ENCODE results near the gene CDKN1A.
"Not testable (repeated sequence)": the region's sequence is repeated elsewhere in the genome, so short reads cannot be mapped to it uniquely, and the experiment has no call there.

The CDKN1A gene

DNA sequence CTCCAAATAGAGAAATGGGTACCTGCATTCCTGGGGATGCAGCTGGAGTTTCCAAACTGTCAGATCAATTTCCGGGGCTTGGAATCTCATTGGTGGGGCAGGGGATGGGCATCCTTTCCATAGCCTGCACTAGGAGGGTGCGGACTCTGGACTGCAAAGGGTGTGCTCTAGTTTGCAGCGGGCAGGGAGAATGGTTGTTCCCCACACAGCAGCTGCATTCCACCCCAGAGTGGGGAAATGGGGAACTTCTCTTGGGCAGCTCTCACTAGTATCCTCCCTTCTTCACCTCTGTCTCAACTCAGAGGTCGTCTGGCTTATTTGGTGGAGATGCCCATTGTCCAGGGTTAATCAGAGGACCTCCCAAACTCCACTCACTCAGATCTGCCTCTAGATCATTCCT is 34.5 kb upstream of the CDKN1A start:
- no peak overlapping the region for H3K4me3 ChIP-seq (ENCODE audit: low read depth, low read length)
- DNase-seq (ENCODE audit: low read depth) = no peak
- TF ChIP-seq, protein P1, sequence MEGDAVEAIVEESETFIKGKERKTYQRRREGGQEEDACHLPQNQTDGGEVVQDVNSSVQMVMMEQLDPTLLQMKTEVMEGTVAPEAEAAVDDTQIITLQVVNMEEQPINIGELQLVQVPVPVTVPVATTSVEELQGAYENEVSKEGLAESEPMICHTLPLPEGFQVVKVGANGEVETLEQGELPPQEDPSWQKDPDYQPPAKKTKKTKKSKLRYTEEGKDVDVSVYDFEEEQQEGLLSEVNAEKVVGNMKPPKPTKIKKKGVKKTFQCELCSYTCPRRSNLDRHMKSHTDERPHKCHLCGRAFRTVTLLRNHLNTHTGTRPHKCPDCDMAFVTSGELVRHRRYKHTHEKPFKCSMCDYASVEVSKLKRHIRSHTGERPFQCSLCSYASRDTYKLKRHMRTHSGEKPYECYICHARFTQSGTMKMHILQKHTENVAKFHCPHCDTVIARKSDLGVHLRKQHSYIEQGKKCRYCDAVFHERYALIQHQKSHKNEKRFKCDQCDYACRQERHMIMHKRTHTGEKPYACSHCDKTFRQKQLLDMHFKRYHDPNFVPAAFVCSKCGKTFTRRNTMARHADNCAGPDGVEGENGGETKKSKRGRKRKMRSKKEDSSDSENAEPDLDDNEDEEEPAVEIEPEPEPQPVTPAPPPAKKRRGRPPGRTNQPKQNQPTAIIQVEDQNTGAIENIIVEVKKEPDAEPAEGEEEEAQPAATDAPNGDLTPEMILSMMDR (IDR thresholded peaks at IDR 0.05; ENCODE audit: insufficient read depth, low read depth, low read length, missing control alignments) = no peak

DNA sequence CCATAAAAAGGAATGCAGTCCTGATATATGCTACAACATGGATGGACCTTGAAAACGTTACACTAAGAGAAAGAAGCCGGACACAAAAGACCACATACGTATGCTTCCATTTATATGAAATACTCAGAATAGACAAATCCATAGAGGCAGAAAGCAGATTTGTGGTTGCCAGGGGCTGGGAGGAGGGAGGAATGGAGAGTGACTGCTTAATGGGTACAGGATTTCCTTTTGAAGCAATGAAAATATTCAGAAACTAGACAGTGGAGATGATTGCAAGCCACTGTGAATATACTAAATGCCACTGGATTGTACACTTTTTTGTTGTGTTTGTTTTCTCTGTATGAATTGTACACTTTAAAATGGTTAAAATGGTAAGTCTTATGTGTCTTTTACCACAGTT is 29.4 kb upstream of the CDKN1A start:
- no peak for DNase-seq (ENCODE audit: low read depth)
- TF ChIP-seq, protein P1 (IDR thresholded peaks at IDR 0.05; ENCODE audit: insufficient read depth, low read depth, low read length, missing control alignments) = no peak

GRCh38 chr6:36649701-36650484 is 28.6 kb upstream of the CDKN1A start:
- H3K4me3 ChIP-seq (ENCODE audit: low read depth, low read length) = no peak overlapping the region
- DNase-seq (ENCODE audit: low read depth) = no peak
- TF ChIP-seq, protein P1 (IDR thresholded peaks at IDR 0.05; ENCODE audit: insufficient read depth, low read depth, low read length, missing control alignments) = no peak

More for the DNA sequence above, 29.4 kb upstream of the CDKN1A start:
- H3K4me3 ChIP-seq (ENCODE audit: low read depth, low read length) = no peak overlapping the region

DNA sequence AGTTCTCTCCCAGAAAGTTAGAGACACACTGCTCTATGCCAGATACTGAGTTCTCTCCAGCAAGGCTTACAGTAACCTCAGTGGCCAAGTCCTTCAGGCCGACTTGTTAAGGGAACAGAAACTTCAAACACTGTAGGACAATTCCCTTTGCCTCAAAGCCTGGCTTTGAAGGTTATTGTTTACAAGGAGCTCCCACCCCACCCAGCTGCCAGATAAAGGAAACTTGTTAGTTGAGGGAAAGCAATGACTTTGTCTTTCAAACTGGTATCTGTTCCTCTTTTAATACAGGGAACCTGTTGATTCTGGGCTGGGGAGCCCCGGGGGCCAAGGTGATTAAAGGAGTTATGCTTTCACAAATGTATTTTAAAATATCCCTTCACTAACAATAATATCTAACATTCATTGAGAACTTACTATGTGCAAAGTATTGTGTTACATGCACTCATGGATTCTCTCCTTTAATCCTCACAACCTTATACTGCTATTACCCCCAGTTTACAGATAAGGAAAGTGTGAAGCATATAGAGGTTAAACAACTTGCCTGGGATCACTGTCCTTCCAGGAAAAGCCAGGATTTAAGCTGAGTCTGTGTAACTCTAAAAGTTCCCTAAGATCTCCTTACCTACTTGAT is 27.6 kb upstream of the CDKN1A start:
- H3K4me3 ChIP-seq (ENCODE audit: low read depth, low read length) = no peak overlapping the region
- DNase-seq (ENCODE audit: low read depth) = peak; percentile 77
- TF ChIP-seq, protein P1 (IDR thresholded peaks at IDR 0.05; ENCODE audit: insufficient read depth, low read depth, low read length, missing control alignments) = no peak

- no peak for DNase-seq (ENCODE audit: low read depth)
- H3K4me3 ChIP-seq (ENCODE audit: low read depth, low read length) = no peak overlapping the region
- TF ChIP-seq, protein P1 (IDR thresholded peaks at IDR 0.05; ENCODE audit: insufficient read depth, low read depth, low read length, missing control alignments) = no peak
Observed at GRCh38 chr6:36651659-36652379, 26.7 kb upstream of the CDKN1A start.

DNA sequence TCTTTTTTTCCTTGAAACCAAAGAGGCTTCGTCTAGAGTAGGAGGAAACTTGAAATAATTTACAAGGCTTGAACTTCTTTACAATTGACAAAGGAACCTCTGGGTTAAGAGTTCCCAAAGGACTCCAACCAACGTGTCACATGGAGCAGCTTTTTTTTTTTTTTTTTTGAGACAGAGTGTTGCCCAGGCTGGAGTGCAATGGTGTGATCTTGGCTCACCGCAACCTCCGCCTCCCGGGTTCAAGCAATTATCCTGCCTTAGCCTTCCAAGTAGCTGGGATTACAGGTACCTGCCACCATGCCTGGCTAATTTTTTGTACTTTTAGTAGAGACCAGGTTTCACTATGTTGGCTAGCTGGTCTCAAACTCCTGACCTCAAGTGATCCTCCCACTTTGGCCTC is 24.0 kb upstream of the CDKN1A start:
- DNase-seq (ENCODE audit: low read depth) = not testable (repeated sequence)

DNA sequence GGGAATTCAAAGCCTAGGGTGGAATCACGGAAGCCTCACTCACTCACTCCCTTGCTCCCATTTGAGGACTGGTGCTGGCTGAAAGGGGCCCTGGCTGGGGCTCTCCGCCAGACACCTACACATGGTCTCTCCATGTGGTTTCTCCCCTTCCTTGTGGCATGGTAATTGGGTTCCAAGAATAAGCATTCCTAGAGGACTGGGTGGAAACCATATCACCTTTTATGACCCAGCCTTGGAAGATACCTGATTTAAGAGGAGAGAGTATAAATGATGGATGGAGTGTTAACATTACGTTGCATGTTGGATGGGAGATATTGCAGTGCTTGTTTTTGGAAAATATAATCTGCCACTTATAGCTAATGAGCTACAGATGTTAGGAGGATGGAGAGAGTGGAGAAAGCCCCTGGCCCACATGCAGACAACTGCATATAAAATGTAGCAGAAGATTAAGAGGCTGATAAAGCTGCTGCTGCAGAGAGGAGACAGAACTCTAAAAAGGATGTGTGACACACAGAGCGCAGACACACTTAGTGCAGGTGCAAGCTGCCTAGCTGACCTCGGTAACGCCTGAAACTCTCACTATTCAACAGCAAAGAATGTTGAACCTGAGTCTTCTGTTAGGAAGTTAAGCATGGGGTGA is 23.3 kb upstream of the CDKN1A start:
- no peak overlapping the region for H3K4me3 ChIP-seq (ENCODE audit: low read depth, low read length)
- TF ChIP-seq, protein P1 (IDR thresholded peaks at IDR 0.05; ENCODE audit: insufficient read depth, low read depth, low read length, missing control alignments) = no peak
- DNase-seq (ENCODE audit: low read depth) = peak; percentile 49

More for the DNA sequence above, 24.0 kb upstream of the CDKN1A start:
- not testable (repeated sequence) for H3K4me3 ChIP-seq (ENCODE audit: low read depth, low read length)
